Osteocyte (in vitro differentiated cells): ENCODE data around the gene DNALI1. TPM values are rescaled to one million over a fixed set of nuclear protein-coding genes. Genes with fewer than 3 reads are reported as not detected.
"Not testable (repeated sequence)": the region's sequence is repeated elsewhere in the genome, so short reads cannot be mapped to it uniquely, and the experiment has no call there.

Experiments
- DNase-seq: peaks from one replicate; pipeline ENCODE4 v3.0.0; 2021; ENCODE audit warnings: mixed read lengths; ENCODE audit not compliant: unreplicated experiment; ENCODE audit errors: extremely low spot score
- H3K27ac Mint-ChIP-seq: one replicate; pipeline ENCODE4 v1.8.0; 2021; ENCODE audit warnings: mild to moderate bottlenecking, mixed read lengths; ENCODE audit not compliant: unreplicated experiment
- H3K27me3 Mint-ChIP-seq: one replicate; pipeline ENCODE4 v1.8.0; 2021; ENCODE audit warnings: mixed read lengths; ENCODE audit not compliant: unreplicated experiment
- H3K36me3 Mint-ChIP-seq: one replicate; pipeline ENCODE4 v1.8.0; 2021; ENCODE audit warnings: mixed read lengths; ENCODE audit not compliant: unreplicated experiment
- H3K4me1 Mint-ChIP-seq: one replicate; pipeline ENCODE4 v1.8.0; 2021; ENCODE audit warnings: mixed read lengths; ENCODE audit not compliant: unreplicated experiment
- H3K4me3 Mint-ChIP-seq: one replicate; pipeline ENCODE4 v1.8.0; 2021; ENCODE audit warnings: mild to moderate bottlenecking, moderate library complexity, mixed read lengths; ENCODE audit not compliant: unreplicated experiment
- H3K9me3 Mint-ChIP-seq: one replicate; pipeline ENCODE4 v1.8.0; 2021; ENCODE audit warnings: mixed read lengths; ENCODE audit not compliant: unreplicated experiment
- total RNA-seq: library from RNA; stranded (reverse); gene quantifications from 2 replicates; pipeline ENCODE4 v1.2.1, GENCODE V29; 2021
- TF ChIP-seq, protein P1 (sequence below): fragments of 200-600 bp; sonication (generic); IDR thresholded peaks from 2 replicates; pipeline ENCODE4 v1.5.0; 2021; ENCODE audit warnings: antibody characterized with exemption, mild to moderate bottlenecking, moderate library complexity

DNALI1 gene
- total RNA-seq, 1 donor from 2014 or later = 10.5 TPM

DNA sequence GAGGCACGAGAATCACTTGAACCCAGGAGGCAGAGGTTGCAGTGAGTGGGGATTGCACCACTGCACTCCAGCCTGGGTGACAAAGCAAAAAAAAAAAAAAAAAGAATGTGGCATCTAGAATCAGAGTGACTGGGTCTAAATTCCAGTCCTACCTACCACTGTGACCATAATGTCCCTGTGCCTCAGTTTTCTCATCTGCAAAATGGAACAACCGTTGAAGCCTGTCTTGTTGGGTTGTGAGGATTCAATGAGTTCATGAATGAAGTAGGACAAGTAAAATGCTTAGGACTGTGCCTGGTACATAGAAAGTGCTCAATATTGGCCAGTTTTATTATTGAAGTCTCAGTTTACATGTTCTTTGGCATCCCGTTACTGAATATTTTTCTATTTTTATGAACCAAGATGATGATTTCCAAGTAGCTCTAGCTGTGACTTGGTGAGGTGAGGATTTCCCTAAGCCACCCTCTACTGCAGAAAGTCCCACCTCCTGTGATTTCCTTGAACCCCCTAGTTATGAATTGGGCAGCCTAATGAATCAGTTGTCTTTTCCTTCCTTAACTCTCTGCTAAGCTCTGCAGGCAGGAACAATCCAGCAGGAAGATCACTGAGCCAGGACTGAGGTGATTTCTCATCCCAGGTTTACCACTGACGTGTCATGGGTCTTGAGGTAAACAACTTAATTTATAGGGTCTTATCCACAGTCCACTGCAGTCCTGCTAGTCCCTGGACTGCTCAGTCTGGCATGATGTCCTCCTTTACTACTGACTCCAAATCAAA is 23.2 kb upstream of the DNALI1 start:
- Mint-ChIP-seq H3K9me3 (no peaks in the 10 kb centered on the region), H3K36me3 (peaks cover 23% of the 10 kb centered on the region), H3K4me3 (no peak overlapping the region), H3K27me3 (peaks cover 2% of the 10 kb centered on the region), H3K4me1 (peaks cover 8% of the 10 kb centered on the region), H3K27ac (no peak overlapping the region)
- DNase-seq = peak; percentile 8
- TF ChIP-seq, protein P1, sequence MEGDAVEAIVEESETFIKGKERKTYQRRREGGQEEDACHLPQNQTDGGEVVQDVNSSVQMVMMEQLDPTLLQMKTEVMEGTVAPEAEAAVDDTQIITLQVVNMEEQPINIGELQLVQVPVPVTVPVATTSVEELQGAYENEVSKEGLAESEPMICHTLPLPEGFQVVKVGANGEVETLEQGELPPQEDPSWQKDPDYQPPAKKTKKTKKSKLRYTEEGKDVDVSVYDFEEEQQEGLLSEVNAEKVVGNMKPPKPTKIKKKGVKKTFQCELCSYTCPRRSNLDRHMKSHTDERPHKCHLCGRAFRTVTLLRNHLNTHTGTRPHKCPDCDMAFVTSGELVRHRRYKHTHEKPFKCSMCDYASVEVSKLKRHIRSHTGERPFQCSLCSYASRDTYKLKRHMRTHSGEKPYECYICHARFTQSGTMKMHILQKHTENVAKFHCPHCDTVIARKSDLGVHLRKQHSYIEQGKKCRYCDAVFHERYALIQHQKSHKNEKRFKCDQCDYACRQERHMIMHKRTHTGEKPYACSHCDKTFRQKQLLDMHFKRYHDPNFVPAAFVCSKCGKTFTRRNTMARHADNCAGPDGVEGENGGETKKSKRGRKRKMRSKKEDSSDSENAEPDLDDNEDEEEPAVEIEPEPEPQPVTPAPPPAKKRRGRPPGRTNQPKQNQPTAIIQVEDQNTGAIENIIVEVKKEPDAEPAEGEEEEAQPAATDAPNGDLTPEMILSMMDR = no peak

DNA sequence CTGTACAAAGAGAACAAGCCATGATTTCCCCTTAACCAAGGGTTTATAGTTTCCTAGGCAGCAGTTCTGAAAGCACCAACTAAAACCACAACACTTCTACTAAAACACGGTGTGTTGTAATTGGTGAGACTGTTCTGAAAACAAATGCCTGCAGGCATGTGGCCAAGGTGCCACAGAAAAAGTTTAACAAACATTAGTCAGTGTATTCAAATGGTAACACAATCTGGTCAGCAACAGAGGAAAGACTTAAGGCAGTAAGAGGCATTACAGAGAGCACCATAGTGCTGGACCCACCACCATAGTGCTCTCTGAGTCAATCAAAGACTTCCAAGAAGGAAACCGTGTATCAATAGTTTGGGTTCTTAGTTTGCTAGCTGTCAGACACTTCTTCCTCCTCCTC is 19.4 kb upstream of the DNALI1 start:
- no peak overlapping the region for H3K27ac Mint-ChIP-seq
- DNase-seq = no peak
- no peak overlapping the region for H3K4me3 Mint-ChIP-seq
- H3K36me3 Mint-ChIP-seq = peaks cover 37% of the 10 kb centered on the region
- peaks cover 8% of the 10 kb centered on the region for H3K4me1 Mint-ChIP-seq
- no peaks in the 10 kb centered on the region for H3K27me3 Mint-ChIP-seq
- no peaks in the 10 kb centered on the region for H3K9me3 Mint-ChIP-seq
- TF ChIP-seq, protein P1 = no peak

DNA sequence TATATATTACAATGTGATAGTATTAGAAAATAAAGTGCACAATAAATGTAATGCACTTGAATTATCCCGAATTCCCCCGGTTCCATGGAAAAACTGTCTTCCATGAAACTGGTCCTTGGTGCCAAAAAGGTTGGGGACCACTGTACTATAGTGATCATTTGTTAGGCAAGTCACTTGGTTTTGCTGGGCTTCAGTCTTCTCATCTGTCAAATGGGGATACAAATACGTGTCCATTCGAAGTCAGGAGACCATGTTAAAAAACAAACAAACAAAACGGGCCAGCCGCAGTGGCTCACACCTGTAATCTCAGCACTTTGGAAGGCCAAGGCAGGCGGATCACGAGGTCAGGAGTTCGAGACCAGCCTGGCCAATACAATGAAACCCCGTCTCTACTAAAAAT is 17.6 kb upstream of the DNALI1 start:
- H3K9me3 Mint-ChIP-seq, H3K4me3 Mint-ChIP-seq: not testable (repeated sequence)

DNA sequence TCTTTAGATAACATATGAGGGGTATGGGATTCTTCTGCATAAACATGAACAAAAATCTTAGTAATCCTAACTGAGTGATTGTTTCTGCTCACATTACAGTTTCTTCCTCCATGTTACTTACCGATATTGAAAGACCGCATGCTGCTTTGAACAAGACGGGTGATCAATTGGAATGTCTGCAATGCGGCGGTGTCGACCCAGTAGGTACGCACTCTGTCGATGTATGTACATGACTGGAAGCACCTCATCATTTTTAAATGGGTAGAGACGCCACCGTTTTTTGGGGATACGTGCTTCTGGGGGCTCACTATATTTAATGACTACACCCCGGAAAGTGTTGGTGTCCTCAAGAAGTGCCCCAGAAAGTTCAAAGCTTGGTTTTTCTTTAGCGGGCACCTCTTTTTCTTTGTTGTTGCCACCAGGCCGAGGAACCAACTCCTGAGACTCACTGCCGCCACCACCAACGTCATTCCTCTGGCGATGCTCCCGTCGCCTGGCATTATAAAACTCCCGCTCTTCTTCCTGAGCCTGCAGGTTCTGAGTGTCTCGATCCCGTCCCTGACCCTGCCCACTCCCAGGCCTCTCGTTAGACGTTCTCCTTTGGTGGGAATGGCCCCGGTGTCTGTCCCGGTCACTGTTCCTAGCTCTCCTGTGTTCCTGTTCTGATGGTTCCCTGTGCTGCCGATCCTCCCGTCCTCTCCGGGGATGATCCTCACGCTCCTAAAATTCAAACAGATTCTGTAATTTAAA is 16.5 kb upstream of the DNALI1 start:
- no peak overlapping the region for H3K4me3 Mint-ChIP-seq
- peaks cover 40% of the 10 kb centered on the region for H3K36me3 Mint-ChIP-seq
- H3K4me1 Mint-ChIP-seq = no peaks in the 10 kb centered on the region
- H3K27me3 Mint-ChIP-seq = no peaks in the 10 kb centered on the region
- no peak for DNase-seq
- H3K27ac Mint-ChIP-seq = no peak overlapping the region
- no peaks in the 10 kb centered on the region for H3K9me3 Mint-ChIP-seq
- TF ChIP-seq, protein P1 = no peak

More for the DNA sequence above, 17.6 kb upstream of the DNALI1 start:
- DNase-seq, H3K4me1 Mint-ChIP-seq, H3K27me3 Mint-ChIP-seq, H3K27ac Mint-ChIP-seq: not testable (repeated sequence)
- H3K36me3 Mint-ChIP-seq = peaks cover 37% of the 10 kb centered on the region

DNA sequence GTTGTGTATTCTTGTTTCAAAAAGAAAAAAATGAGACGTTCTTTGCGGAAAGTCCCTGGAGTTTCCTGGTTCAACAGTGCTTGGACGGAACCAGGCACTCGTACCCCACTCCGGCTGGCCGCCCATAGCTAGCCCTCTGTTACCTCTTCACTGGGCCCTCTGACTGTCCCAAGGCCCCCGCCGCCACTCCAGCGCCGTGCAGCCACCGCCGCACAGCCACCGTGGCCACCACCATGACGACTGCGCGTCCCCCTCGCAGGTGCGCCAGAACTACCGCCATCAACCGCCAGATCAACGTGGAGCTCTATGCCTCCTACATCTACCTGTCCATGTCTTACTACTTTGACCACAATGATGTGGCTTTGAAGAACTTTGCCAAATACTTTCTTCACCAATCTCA is 12.2 kb upstream of the DNALI1 start:
- no peaks in the 10 kb centered on the region for H3K9me3 Mint-ChIP-seq
- no peaks in the 10 kb centered on the region for H3K27me3 Mint-ChIP-seq
- H3K4me3 Mint-ChIP-seq = no peak overlapping the region
- peaks cover 33% of the 10 kb centered on the region for H3K36me3 Mint-ChIP-seq
- TF ChIP-seq, protein P1 = no peak
- no peak for DNase-seq
- H3K4me1 Mint-ChIP-seq = no peaks in the 10 kb centered on the region
- no peak overlapping the region for H3K27ac Mint-ChIP-seq
